ENCODE measurements around the gene GPC6.

The GPC6 gene

DNA sequence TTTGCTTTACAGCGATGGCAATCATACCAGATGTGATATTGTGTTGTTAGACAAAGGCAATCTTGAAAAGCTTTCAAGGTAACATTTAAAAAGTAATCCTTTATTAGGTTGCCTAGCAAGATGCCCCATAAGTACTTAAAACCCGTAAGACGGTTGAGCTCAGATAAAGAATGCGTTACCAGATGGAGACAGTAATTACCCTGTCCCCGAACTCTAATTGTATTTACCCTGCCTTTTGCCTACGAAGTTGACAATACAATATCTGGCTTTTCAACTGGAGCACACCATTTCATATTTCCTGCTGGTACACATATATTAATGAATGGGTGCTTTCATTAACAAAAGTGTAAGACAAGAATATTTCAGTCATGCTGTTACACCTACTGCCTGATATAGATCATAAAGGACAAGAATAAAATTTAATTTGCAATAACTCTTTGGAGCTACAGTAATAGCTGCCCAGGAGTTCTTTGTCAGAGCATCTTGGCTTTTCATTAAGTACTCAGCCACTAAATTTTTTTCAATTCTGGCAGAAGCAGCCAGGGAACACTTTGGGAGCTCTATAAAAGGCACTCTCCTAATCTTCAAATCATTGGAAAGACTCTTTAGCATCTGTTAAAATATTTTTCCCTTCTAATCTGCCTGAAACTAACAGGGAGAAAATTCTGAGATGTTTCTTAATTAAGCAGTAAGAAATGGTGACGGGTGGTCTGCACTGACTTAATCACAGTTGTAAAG lies 1189.1 kb downstream of the GPC6 start:
- no peak for DNase-seq (ENCODE audit: low read depth)

DNA sequence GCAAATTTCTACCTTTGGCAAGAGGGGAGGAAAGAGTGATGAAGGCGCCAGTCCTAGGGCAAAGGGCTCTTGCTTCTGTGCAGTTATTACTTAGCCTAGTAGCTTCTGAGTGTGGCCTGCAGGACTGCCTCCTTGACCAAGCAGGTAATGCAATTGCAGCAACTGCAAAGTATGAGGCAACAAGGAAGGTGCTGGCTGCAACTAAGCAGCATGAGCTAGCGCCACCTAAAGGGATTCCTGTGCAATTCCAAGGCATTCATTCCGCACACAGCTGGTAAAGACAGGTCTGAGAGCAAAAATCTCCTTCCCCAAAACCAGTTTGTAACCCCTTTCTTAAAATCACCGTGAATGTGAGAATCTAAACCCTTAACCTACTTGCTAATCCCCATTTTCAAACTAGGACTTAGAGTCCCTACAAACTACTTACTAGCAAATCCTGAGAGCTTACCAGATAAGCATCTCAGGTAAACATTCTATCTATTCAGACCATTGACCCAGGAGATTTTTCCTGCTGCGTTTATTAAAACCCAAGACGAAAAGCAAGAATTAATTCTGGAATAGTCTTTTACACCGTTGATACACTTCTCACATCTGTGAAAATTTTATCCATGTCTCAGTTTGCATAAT lies 1190.0 kb downstream of the GPC6 start:
- no peak for DNase-seq (ENCODE audit: low read depth)

GRCh38 chr13:94417294-94417693 lies 1190.7 kb downstream of the GPC6 start:
- no peak for DNase-seq (ENCODE audit: low read depth)

DNA sequence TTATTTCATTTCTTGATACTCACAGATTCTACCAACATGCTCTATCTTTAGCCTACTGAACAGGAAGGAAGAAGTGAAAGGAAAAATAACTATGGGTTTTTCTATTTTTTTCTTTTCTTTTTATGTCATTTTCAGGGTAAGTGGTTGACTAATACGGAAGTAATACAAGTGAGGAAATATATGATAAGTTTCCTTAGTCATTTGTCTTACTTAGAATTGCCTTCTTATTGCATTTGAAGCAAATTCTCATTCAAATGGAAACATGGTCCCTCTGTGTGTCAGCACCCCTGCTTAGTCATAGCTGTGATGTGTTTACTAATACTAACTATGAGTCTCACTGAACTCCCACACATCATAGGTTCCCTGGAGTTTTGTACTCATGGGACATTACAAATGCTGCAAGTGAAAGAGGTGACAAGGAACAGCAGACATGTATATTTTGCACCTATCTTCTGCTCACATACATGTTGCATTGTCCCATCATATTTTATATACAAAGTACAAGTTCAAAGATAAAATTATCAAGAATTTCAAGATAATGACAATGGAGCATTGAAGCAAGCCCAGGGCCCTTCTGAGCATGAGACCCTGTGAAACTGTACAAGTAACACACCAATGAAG lies 1192.8 kb downstream of the GPC6 start:
- DNase-seq (ENCODE audit: low read depth), result peak; percentile 6

DNA sequence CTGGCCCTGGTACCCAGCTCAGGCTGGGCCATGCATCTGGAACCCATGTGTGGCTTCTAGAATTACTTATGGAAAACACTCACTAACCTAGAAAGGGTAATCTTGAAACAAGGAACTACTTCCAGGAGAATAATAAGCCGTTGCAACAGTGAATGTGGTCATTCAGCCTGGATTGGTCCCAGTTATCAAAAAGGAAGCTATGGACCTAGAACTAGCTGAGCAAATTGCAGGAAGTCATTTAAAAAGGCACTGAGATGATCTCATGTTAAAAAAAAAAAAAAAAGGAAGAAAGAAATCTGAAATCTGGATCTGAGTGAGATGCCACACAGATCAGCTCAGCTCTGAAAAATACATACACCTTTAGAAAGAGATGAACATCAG lies 1193.3 kb downstream of the GPC6 start:
- DNase-seq (ENCODE audit: low read depth), result no peak

DNA sequence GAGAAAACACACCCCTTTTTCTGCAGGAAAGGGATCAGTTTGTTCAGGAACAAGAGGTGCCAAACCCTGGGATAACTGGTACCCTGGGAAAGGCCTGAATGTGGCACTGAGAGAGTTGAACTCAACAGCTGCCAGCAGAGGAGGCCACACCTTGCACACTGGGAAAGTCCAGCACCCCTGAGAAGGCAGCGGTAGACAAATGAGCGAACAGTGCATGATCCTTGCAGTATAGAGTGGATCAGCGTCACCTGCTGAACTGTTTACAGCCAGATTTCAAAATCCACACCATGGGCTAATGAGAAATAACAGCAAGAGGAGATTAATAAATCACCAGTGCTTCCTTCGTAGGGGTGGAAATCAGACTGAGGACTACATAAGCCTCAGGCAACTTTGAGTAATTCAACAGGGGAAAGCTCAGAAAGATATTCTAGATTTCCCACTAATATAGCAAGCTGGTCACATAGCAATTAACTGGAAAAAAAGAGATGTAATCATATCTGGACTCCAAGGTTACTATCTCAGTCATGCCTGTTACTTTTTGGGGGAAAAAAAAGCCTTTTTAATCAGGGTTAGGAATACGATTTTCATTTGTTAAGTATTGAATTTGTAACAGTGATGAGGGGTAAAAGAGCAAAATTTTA lies 1200.8 kb downstream of the GPC6 start:
- no peak for DNase-seq (ENCODE audit: low read depth)

DNA sequence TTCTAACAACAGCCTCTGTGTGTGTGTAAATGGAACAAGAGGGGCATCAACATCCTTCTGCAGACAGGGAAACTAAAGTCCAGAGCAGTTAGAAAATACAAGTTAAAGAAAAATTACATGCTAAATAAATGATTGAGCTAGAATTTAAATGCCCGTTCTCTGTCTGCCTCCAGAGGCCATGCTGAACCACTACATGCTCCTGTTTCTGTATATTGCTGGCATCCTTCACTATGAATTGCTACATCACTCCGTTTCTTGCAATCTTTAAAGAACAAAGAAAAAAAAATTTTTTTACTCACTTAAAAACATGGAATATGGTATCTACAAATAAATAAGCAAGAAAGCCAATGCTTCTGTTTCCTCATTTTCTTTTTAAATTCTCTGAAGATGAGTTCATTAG lies 1205.0 kb downstream of the GPC6 start:
- no peak for DNase-seq (ENCODE audit: low read depth)

DNA sequence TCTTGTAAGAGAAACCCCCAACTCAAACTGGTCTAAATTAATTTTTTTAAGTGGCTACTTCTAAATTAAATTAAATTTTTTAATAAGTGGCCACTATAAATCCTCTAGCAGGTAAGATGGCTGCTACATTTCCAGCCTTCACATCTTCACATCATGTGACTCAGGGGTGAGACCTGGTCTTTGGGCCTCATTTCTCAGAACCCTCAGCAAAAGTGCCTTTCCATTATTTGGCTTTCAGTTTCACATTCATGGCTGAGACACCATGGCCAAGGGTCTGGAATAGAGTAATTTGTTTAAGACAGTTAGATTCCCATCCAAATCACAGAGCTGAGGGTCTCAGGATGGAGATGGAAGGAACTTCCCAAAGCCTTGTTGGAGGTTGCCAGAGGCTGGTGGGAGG lies 1205.4 kb downstream of the GPC6 start:
- no peak for DNase-seq (ENCODE audit: low read depth)

GRCh38 chr13:94433055-94433961 lies 1206.7 kb downstream of the GPC6 start:
- DNase-seq (ENCODE audit: low read depth), result no peak

DNA sequence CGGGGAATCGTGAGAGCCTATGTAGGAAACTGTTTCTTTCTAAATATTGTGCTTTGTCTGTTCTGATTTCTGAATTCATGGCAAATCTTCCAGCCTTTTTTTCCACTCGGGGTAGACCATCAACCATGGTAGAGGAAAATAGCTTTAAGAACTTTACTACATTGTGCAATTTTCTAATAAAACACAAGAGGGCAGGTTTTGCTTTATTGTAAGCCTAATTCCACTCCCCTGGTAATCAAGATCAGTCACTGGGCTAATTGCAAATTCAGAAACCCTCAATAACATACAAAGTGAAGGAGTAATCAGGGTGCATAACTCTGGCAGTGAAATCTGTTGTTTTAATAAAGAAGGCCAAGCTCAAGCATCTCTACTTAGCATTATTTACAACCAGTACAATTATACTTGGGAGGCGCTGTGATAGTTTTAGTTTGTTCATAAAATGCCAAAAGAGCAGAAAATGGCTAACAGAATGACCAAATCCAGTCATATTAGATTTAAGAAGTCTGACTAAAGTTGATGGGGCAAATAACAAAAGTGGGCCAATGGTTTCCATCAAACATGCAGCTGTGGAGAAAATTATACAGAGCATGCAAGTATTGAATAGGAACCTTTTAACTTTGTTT lies 1209.1 kb downstream of the GPC6 start:
- DNase-seq (ENCODE audit: low read depth), result no peak

GRCh38 chr13:94444826-94445225 lies 1218.2 kb downstream of the GPC6 start:
- DNase-seq (ENCODE audit: low read depth), result no peak

DNA sequence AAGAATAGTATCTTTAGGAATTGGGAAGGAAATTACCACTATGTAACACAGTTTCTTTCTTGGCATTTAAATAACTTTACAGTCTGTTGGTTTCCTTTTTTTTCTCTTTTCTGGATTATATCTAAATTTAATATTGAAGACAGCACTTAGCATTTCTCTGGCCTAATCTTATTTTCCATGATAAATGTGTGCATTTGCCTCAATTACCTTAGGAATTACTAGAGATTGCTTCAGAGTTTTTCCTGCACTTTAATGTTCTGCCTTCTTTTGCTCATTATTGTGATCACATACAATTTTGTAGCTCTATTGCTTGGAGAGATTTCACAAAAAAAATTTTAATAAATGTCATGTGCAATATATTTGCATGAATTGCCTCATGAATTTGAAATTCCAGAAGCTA lies 1227.7 kb downstream of the GPC6 start:
- DNase-seq (ENCODE audit: low read depth), result no peak

GRCh38 chr13:94454906-94455305 lies 1228.3 kb downstream of the GPC6 start:
- DNase-seq (ENCODE audit: low read depth), result no peak

- no peak for DNase-seq (ENCODE audit: low read depth)
Observed at GRCh38 chr13:94455414-94455813, 1228.8 kb downstream of the GPC6 start.
